Transverse colon (tissue), 4 donors: ENCODE results near the gene WDR72. TPM values are rescaled to one million over a fixed set of nuclear protein-coding genes. Genes with fewer than 3 reads are reported as not detected.

ENCODE experiments used
- DNase-seq: peaks from one replicate; pipeline ENCODE4 v3.0.0-alpha.2; 2019
- H3K27ac ChIP-seq, 4 donors: fragments of 200-600 bp; sonication (generic); 2 replicates each; pipeline ENCODE4 v1.5.1; 2016 to 2018; ENCODE audit warnings: inconsistent platforms in 4 of 4
- H3K27me3 ChIP-seq: fragments of 200-600 bp; sonication (generic); 2 replicates; pipeline ENCODE4 v1.5.1; 2017; ENCODE audit warnings: inconsistent platforms
- H3K36me3 ChIP-seq, 4 donors: fragments of 200-600 bp; sonication (generic); 2 replicates each; pipeline ENCODE4 v1.5.1; 2017 to 2019; ENCODE audit warnings: inconsistent platforms in 4 of 4
- H3K4me1 ChIP-seq, 4 donors: fragments of 200-600 bp; sonication (generic); 2 replicates each; pipeline ENCODE4 v1.5.1; 2017 to 2020; ENCODE audit warnings: inconsistent platforms in 4 of 4
- H3K4me3 ChIP-seq, 4 donors: fragments of 200-600 bp; sonication (generic); 1 replicate in 1 of 4; 2 replicates in 3 of 4; pipeline versions ENCODE4 v1.5.1 to v1.6.1; 2017 to 2019; ENCODE audit warnings: inconsistent platforms in 4 of 4
- H3K9me3 ChIP-seq, 2 donors: fragments of 200-600 bp; sonication (generic); 2 replicates each; pipeline ENCODE4 v1.5.1; 2017 to 2019; ENCODE audit warnings: inconsistent platforms in 2 of 2
- CTCF ChIP-seq, 5 experiments: fragments of 200-600 bp in 3 of 5; fragments of 450-650 bp in 2 of 5; sonication (generic) in 3 of 5; IDR thresholded peaks; 1 replicate in 2 of 5; 2 replicates in 3 of 5; pipeline ENCODE4 v1.5.1; 2016 to 2017; ENCODE audit warnings: antibody characterized with exemption in 5 of 5, inconsistent platforms in 3 of 5, mild to moderate bottlenecking in 2 of 5, moderate library complexity in 1 of 5
- EP300 ChIP-seq: sonication (generic); formaldehyde crosslinking; IDR thresholded peaks from one replicate; pipeline ENCODE4 v1.6.1; 2017; ENCODE audit warnings: antibody characterized with exemption, low read depth
- POLR2A ChIP-seq: fragments of 450-650 bp; IDR thresholded peaks from one replicate; pipeline ENCODE4 v1.6.1; 2016; ENCODE audit warnings: antibody characterized with exemption, mild to moderate bottlenecking, moderate library complexity
- POLR2AphosphoS5 ChIP-seq, 3 donors: sonication (generic); formaldehyde crosslinking; IDR thresholded peaks; one replicate each; pipeline ENCODE4 v1.6.1; 2016; ENCODE audit warnings: antibody characterized with exemption in 3 of 3
- WGBS, 2 donors: methylation state at CpG; one replicate each; pipeline ENCODE4 v1.1.5; 2018; ENCODE audit warnings: low coverage in 1 of 2; 5-methylcytosine and 5-hydroxymethylcytosine counted together
- in situ Hi-C, 4 donors: fragments of 200-750 bp; cut with MboI; loops; one replicate each; pipeline versions ENCODE4 v1.15.0 to v1.15.1; 2017; ENCODE audit warnings: low sequenced_read_pairs in 3 of 4, low pct_ligation_motif_present in 1 of 4, low pct_unique_long_range_greater_than_20kb in 1 of 4
- intact Hi-C: fragments of 100-400 bp; cut with DNase I; formaldehyde crosslinking; loops from one replicate; pipeline ENCODE4 v1.15.1; 2023; ENCODE audit warnings: low total_unique reads
- total RNA-seq, 4 donors: library from RNA; depleted of rRNA; stranded (reverse); fragments of >200 nt; gene quantifications; one replicate each; pipeline ENCODE4 v1.1.0, GENCODE V29; 2016

WDR72 gene
- total RNA-seq, 4 donors from 2014 or later = 0.14 to 0.16 TPM; not detected in 2

GRCh38 chr15:53590380-53590779 is 169.1 kb downstream of the WDR72 start:
- DNase-seq = no peak
- Histone ChIP-seq H3K27ac (no peak overlapping the region), H3K4me3 (no peak overlapping the region), H3K4me1 (peaks cover 0 to 5% (median 0%) of the 10 kb centered on the region in 4 donors), H3K27me3 (no peaks in the 10 kb centered on the region), H3K36me3 (no peaks in the 10 kb centered on the region), H3K9me3 (no peaks in the 10 kb centered on the region)
- in situ Hi-C loops = no loop called here
- intact Hi-C loops = no loop called here
- TF ChIP-seq EP300 (no peak), POLR2A (no peak), POLR2AphosphoS5 (IDR thresholded peaks at IDR 0.05) (no peak), CTCF (IDR thresholded peaks at IDR 0.05) (no peak)
- WGBS, 2 donors = 73 to 86% methylated on average over 2 of the region's 2 CpGs

DNA sequence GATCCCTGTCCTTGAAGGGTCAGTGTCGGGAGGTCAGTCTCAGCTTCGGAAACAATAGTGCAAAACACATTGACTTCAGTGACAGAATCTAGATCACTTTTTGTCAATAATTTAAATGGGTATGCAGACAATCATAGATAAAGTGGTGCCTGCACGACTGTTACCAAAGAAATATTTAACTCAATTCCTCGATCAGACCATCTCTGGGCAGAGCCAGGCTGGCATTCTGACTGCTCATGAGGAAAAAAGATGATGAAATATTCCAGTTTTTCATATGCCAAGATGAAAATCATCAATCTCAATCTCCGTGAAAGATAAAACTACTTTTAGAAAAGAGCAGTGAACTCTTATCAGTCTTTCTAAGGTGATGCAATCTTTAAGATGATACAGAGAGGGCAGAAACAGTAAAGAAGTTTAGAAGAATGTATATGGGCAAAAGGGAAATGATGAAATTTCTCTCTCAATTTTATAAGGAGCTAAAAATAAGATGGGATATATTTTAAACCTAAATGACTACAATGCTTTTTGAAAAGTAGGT is 169.9 kb downstream of the WDR72 start:
- WGBS, 2 donors = 71 to 76% methylated on average over 5 of the region's 5 CpGs
- no peak for TF ChIP-seq EP300
- no peak for TF ChIP-seq POLR2AphosphoS5 (IDR thresholded peaks at IDR 0.05)
- no peak for TF ChIP-seq CTCF (IDR thresholded peaks at IDR 0.05)
- no peak for TF ChIP-seq POLR2A
- Histone ChIP-seq H3K36me3 (no peaks in the 10 kb centered on the region), H3K4me3 (no peak overlapping the region), H3K27ac (no peak overlapping the region), H3K9me3 (no peaks in the 10 kb centered on the region), H3K27me3 (no peaks in the 10 kb centered on the region), H3K4me1 (peaks cover 0 to 5% (median 0%) of the 10 kb centered on the region in 4 donors)
- in situ Hi-C loops (no loop called here), intact Hi-C loops (no loop called here)
- DNase-seq = no peak

DNA sequence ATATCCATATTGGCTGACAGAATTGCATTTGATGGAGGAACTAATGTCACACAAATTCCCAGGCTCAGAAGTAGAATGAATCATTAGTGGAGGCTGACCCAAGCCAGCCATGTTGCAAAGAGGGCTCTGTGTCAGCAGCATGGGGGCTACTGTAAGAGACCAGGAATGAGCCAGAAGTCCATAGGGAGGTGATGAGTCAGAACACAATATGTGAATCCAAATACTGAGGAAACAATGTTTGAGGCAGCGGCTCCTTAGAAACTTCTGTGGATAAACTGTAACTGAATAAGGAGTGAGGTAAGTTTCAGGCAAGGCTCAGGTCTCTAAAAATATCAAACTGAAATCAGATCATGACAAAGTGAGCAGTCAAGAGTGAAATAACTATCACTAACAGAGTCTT is 170.7 kb downstream of the WDR72 start:
- H3K36me3 ChIP-seq = no peaks in the 10 kb centered on the region
- peaks cover 0 to 5% (median 0%) of the 10 kb centered on the region in 4 donors for H3K4me1 ChIP-seq
- WGBS, 2 donors = 87 to 89% methylated on average over 1 of the region's 1 CpG
- H3K4me3 ChIP-seq = no peak overlapping the region
- no peak overlapping the region for H3K27ac ChIP-seq
- no peaks in the 10 kb centered on the region for H3K9me3 ChIP-seq
- in situ Hi-C loops = no loop called here
- TF ChIP-seq POLR2A = no peak
- TF ChIP-seq EP300 = no peak
- no peak for TF ChIP-seq POLR2AphosphoS5 (IDR thresholded peaks at IDR 0.05)
- no peak for TF ChIP-seq CTCF (IDR thresholded peaks at IDR 0.05)
- intact Hi-C loops = no loop called here
- DNase-seq = no peak
- no peaks in the 10 kb centered on the region for H3K27me3 ChIP-seq

DNA sequence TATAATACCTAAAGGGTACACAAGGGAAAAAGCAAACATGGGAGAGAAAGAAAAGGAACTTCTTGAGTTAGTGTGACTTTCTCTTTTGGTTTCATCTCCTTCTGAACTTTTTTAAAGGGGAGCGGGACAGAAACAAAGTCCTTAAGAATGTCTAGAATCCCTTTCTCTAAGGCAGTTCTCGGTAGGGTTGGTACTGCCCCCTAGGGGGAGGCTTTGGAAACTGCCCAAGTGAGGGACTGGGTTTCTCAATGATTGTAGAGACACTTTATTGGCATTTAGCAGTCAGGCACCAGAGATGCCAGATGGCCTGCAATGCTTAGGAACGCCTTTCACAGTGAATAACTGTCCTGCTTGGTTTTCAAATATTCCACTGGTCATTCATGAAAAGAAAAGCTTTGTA is 172.7 kb downstream of the WDR72 start:
- intact Hi-C loops (no loop called here), in situ Hi-C loops (no loop called here)
- WGBS, 2 donors = 15 to 27% methylated on average over 3 of the region's 3 CpGs
- peaks cover 0 to 5% (median 0%) of the 10 kb centered on the region in 4 donors for H3K4me1 ChIP-seq
- H3K9me3 ChIP-seq = no peaks in the 10 kb centered on the region
- no peak overlapping the region for H3K4me3 ChIP-seq
- TF ChIP-seq POLR2AphosphoS5 (IDR thresholded peaks at IDR 0.05) (no peak), EP300 (no peak), CTCF (IDR thresholded peaks at IDR 0.05) (peak; percentile 25 to 64 (median 58)), POLR2A (no peak)
- peak; percentile 73 for DNase-seq
- no peak overlapping the region for H3K27ac ChIP-seq
- no peaks in the 10 kb centered on the region for H3K27me3 ChIP-seq
- no peaks in the 10 kb centered on the region for H3K36me3 ChIP-seq
